Mammary epithelial cell (primary cell): ENCODE results near the gene RBM5.

Experiments
- EZH2 ChIP-seq: IDR thresholded peaks from 2 replicates; pipeline ENCODE4 v1.6.1; 2012; ENCODE audit warnings: low read length, inconsistent platforms, borderline replicate concordance
- TF ChIP-seq, protein P1 (sequence below), 2 donors: IDR thresholded peaks in 1 of 2; conservative IDR thresholded peaks in 1 of 2; 2 replicates each; pipeline ENCODE4 v1.5.1; 2011 to 2012; ENCODE audit warnings: inconsistent platforms in 2 of 2, low read length in 2 of 2, mild to moderate bottlenecking in 2 of 2, control low read depth in 1 of 2, low read depth in 1 of 2; ENCODE audit not compliant: insufficient read depth in 1 of 2; ENCODE audit errors: extremely low read depth in 1 of 2

DNA sequence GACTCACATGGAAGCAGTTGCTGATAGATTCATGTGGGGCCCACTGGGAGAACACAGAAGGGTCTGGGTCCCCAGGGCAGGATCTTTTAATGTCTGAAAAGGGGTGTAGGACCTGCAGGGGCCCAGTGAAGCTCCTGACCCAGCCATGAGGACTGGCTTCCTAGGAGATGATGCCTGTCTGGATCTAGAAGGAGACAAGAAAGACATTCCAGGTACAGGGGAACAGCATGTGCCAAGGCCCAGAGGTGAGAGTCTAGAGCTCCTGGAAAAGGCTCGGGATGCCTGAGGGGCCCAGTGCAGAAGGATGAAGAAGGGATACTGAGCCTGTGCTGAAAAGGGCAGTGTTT, 61.7 kb downstream of the RBM5 start:
- TF ChIP-seq, protein P1, sequence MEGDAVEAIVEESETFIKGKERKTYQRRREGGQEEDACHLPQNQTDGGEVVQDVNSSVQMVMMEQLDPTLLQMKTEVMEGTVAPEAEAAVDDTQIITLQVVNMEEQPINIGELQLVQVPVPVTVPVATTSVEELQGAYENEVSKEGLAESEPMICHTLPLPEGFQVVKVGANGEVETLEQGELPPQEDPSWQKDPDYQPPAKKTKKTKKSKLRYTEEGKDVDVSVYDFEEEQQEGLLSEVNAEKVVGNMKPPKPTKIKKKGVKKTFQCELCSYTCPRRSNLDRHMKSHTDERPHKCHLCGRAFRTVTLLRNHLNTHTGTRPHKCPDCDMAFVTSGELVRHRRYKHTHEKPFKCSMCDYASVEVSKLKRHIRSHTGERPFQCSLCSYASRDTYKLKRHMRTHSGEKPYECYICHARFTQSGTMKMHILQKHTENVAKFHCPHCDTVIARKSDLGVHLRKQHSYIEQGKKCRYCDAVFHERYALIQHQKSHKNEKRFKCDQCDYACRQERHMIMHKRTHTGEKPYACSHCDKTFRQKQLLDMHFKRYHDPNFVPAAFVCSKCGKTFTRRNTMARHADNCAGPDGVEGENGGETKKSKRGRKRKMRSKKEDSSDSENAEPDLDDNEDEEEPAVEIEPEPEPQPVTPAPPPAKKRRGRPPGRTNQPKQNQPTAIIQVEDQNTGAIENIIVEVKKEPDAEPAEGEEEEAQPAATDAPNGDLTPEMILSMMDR (conservative IDR thresholded peaks at IDR 0.05 in 1 of 2, IDR thresholded peaks at IDR 0.05 in 1 of 2; ENCODE audit: extremely low read depth in 1 of 2, insufficient read depth in 1 of 2, low read depth in 1 of 2, low read length in 2 of 2) = no peak
- TF ChIP-seq EZH2 = no peak
